Endothelial cell of umbilical vein (primary cell): ENCODE results near the gene NPHP3. TPM values are rescaled to one million over a fixed set of nuclear protein-coding genes. Genes with fewer than 3 reads are reported as not detected.

Experiments used
- BruUV-seq: library from RNA; stranded (reverse); fragments of 400-500 nt; replicated peaks from 2 replicates; lab custom pipeline; 2021; lab: Mats Ljungman, UMichigan
- CTCF ChIA-PET: fragments of 300-600, 350-600 bp; sonication (Branson Sonifier 250); formaldehyde crosslinking; loops from one replicate; lab custom pipeline; 2021; ENCODE audit warnings: antibody characterized with exemption, inconsistent platforms; lab: Charles Lee
- POLR2A ChIA-PET: fragments of 300-600, 350-600 bp; sonication (Branson Sonifier 250); formaldehyde crosslinking; loops from one replicate; lab custom pipeline; 2021; ENCODE audit warnings: antibody characterized with exemption, inconsistent platforms; lab: Charles Lee
- DNase-seq: peaks from one replicate; pipeline ENCODE4 v3.0.0-alpha.2; 2011; ENCODE audit warnings: low read depth, low spot score
- FAIRE-seq: peaks from 2 replicates; lab custom pipeline; 2011; peaks lifted over from hg19 to GRCh38; lab: Jason Lieb, UNC
- H2AFZ ChIP-seq: 2 replicates; pipeline ENCODE4 v1.6.0; 2012; ENCODE audit warnings: low read depth, low read length, control low read depth, inconsistent platforms
- H3K27ac ChIP-seq: 2 replicates; pipeline ENCODE4 v1.5.1; 2011; ENCODE audit warnings: low read depth, mild to moderate bottlenecking, control low read depth, low read length, moderate library complexity; ENCODE audit not compliant: insufficient read depth
- H3K27me3 ChIP-seq, 2 experiments: 2 replicates each; pipeline versions ENCODE4 v1.6.0 to v1.6.1; 2011; ENCODE audit warnings: low read length in 2 of 2, mixed read lengths in 1 of 2; ENCODE audit not compliant: control insufficient read depth in 2 of 2, insufficient read depth in 2 of 2
- H3K36me3 ChIP-seq, 2 experiments: 2 replicates in 1 of 2; 3 replicates in 1 of 2; pipeline ENCODE4 v1.5.1; 2011; ENCODE audit warnings: low read length in 2 of 2, mild to moderate bottlenecking in 1 of 2, moderate library complexity in 1 of 2; ENCODE audit not compliant: control insufficient read depth in 2 of 2, insufficient read depth in 2 of 2; ENCODE audit errors: extremely low read depth in 1 of 2
- H3K4me1 ChIP-seq: 3 replicates; pipeline ENCODE4 v1.5.1; 2011; ENCODE audit warnings: mild to moderate bottlenecking, low read length; ENCODE audit not compliant: control insufficient read depth, insufficient read depth; ENCODE audit errors: extremely low read depth
- H3K4me2 ChIP-seq: 2 replicates; pipeline ENCODE4 v1.6.1; 2011; ENCODE audit warnings: low read length, control low read depth, mixed read lengths; ENCODE audit not compliant: insufficient read depth
- H3K4me3 ChIP-seq, 3 experiments: fragments of 200-600 bp in 1 of 3; sonication (generic), shearing (Covaris generic) in 1 of 3; replicated peaks in 1 of 3; 2 replicates each; pipeline ENCODE4 v1.5.1; 2011 to 2016; ENCODE audit warnings: control low read depth in 3 of 3, low read length in 3 of 3, mild to moderate bottlenecking in 2 of 3, inconsistent platforms in 1 of 3, low read depth in 1 of 3, moderate library complexity in 1 of 3; ENCODE audit not compliant: insufficient read depth in 1 of 3
- H3K79me2 ChIP-seq: 2 replicates; pipeline ENCODE4 v1.6.0; 2012; ENCODE audit warnings: low read length, inconsistent platforms; ENCODE audit not compliant: control insufficient read depth, insufficient read depth
- H3K9ac ChIP-seq: replicated peaks from 2 replicates; pipeline ENCODE3; 2011; ENCODE audit warnings: low read length, control low read depth; ENCODE audit not compliant: insufficient read depth; ENCODE audit errors: extremely low read depth
- H3K9me1 ChIP-seq: replicated peaks from 3 replicates; pipeline ENCODE4 v1.6.0; 2011; ENCODE audit warnings: mild to moderate bottlenecking, low read length; ENCODE audit not compliant: control insufficient read depth, insufficient read depth; ENCODE audit errors: extremely low read depth
- H3K9me3 ChIP-seq: replicated peaks from 2 replicates; pipeline ENCODE4 v1.5.1; 2012; ENCODE audit warnings: low read length, inconsistent platforms; ENCODE audit not compliant: control insufficient read depth, insufficient read depth
- H4K20me1 ChIP-seq: replicated peaks from 2 replicates; pipeline ENCODE3; 2011; ENCODE audit warnings: mild to moderate bottlenecking, low read length; ENCODE audit not compliant: control insufficient read depth, insufficient read depth; ENCODE audit errors: extremely low read depth
- CTCF ChIP-seq, 2 donors: IDR thresholded peaks; 1 replicate in 1 of 2; 2 replicates in 1 of 2; pipeline ENCODE4 v1.5.1; 2011; ENCODE audit warnings: low read length in 2 of 2, mild to moderate bottlenecking in 2 of 2, moderate library complexity in 2 of 2, control low read depth in 1 of 2, inconsistent platforms in 1 of 2, low read depth in 1 of 2; ENCODE audit not compliant: insufficient read depth in 1 of 2; ENCODE audit errors: extremely low read depth in 1 of 2
- EZH2 ChIP-seq: IDR thresholded peaks from 2 replicates; pipeline ENCODE4 v1.6.1; 2012; ENCODE audit warnings: borderline replicate concordance, low read depth, mild to moderate bottlenecking, moderate library complexity, low read length, inconsistent platforms; ENCODE audit not compliant: severe bottlenecking
- FOS ChIP-seq: IDR thresholded peaks from 2 replicates; pipeline ENCODE4 v1.6.1; 2011; ENCODE audit warnings: mild to moderate bottlenecking, low read length, moderate library complexity, borderline replicate concordance; ENCODE audit not compliant: insufficient read depth
- GATA2 ChIP-seq: IDR thresholded peaks from 2 replicates; pipeline ENCODE4 v1.7.0; 2011; ENCODE audit warnings: low read depth, mild to moderate bottlenecking, moderate library complexity, mixed read lengths, low read length; ENCODE audit not compliant: insufficient read length, insufficient read depth
- JUN ChIP-seq: IDR thresholded peaks from 2 replicates; pipeline ENCODE4 v1.6.1; 2011; ENCODE audit warnings: borderline replicate concordance, low read depth; ENCODE audit not compliant: insufficient read length, insufficient read depth
- MAX ChIP-seq: IDR thresholded peaks from 2 replicates; pipeline ENCODE4 v1.6.1; 2011; ENCODE audit not compliant: insufficient read depth, insufficient read length
- MYC ChIP-seq: IDR thresholded peaks from one replicate; pipeline ENCODE4 v1.6.1; 2011; ENCODE audit warnings: mild to moderate bottlenecking, low read depth, low read length
- POLR2A ChIP-seq: IDR thresholded peaks from 2 replicates; pipeline ENCODE4 v1.6.1; 2012; ENCODE audit warnings: low read depth, mild to moderate bottlenecking, control low read depth, low read length
- POLR2AphosphoS5 ChIP-seq: IDR thresholded peaks from 2 replicates; pipeline ENCODE4 v1.6.1; 2012; ENCODE audit warnings: low read depth, mild to moderate bottlenecking, control low read depth, low read length, moderate library complexity; ENCODE audit not compliant: insufficient read depth
- dilution Hi-C: fragments of 300-500 bp; cut with MboI; formaldehyde crosslinking; loops from one replicate; pipeline ENCODE4 v1.15.0; 2019; ENCODE audit warnings: low sequenced_read_pairs; ENCODE audit not compliant: extremely low pct_ligation_motif_present
- intact Hi-C: fragments of 100-400 bp; cut with micrococcal nuclease; formaldehyde crosslinking; loops from one replicate; pipeline ENCODE4 v1.10.0; 2022
- polyA plus RNA-seq, 4 experiments: library from polyadenylated mRNA; depleted of rRNA in 3 of 4; stranded (reverse) in 3 of 4; unstranded in 1 of 4; fragments of >200 nt; gene quantifications; 2 replicates each; pipeline versions ENCODE4 v1.2.1 to v1.2.3, GENCODE V29; 2011 to 2012; ENCODE audit warnings: missing spikeins in 1 of 4
- total RNA-seq: library from RNA; stranded (reverse); gene quantifications from 2 replicates; pipeline ENCODE4 v1.2.3, GENCODE V29; 2021

Gene NPHP3
- total and polyA plus RNA-seq, 2 donors (not counting 3 experiments of a cell fraction or from before 2014, with no cell fraction given), result 20.8 to 30.3 TPM

GRCh38 chr3:132690040-132690439 is 32.2 kb downstream of the NPHP3 start:
- intact Hi-C loops (no loop called here), dilution Hi-C loops (no loop called here)
- DNase-seq, result no peak
- Histone ChIP-seq H3K9me1 (no peaks in the 10 kb centered on the region), H3K9ac (no peak overlapping the region), H3K4me3 (no peak overlapping the region), H2AFZ (no peak overlapping the region), H3K9me3 (no peaks in the 10 kb centered on the region), H3K27ac (no peak overlapping the region), H4K20me1 (no peaks in the 10 kb centered on the region), H3K36me3 (peaks cover 7 to 13% of the 10 kb centered on the region in 2 experiments), H3K27me3 (no peaks in the 10 kb centered on the region), H3K79me2 (no peaks in the 10 kb centered on the region), H3K4me2 (no peak overlapping the region), H3K4me1 (no peaks in the 10 kb centered on the region)
- no peak for TF ChIP-seq EZH2
- no peak for TF ChIP-seq POLR2AphosphoS5
- ChIA-PET CTCF (no interaction called here), POLR2A (no interaction called here)
- no TSS peak for BruUV-seq
- no peak for FAIRE-seq

- H3K9me3 ChIP-seq, result no peaks in the 10 kb centered on the region
- no peaks in the 10 kb centered on the region for H4K20me1 ChIP-seq
- no peak for FAIRE-seq
- dilution Hi-C loops, result no loop called here
- H3K9ac ChIP-seq, result no peak overlapping the region
- no peaks in the 10 kb centered on the region for H3K4me1 ChIP-seq
- H3K27ac ChIP-seq, result no peak overlapping the region
- intact Hi-C loops, result loop anchor here (1.0 kb wide), 1 partner anchor 22 kb away; the partner anchor contains the start of gene UBA5
- no peaks in the 10 kb centered on the region for H3K79me2 ChIP-seq
- no peak overlapping the region for H3K4me2 ChIP-seq
- ChIA-PET CTCF (interaction anchor here (0.8 to 3.0 kb wide), 5 partner anchors 14 to 146 kb away, joined by 3 to 12 read pairs (median 5); partner anchors contain the start of genes ACAD11 and UBA5), POLR2A (interaction anchor here (1.5 kb wide), 1 partner anchor 10 kb away, joined by 3 read pairs; no protein-coding TSS in a partner anchor)
- TF ChIP-seq MYC, result no peak
- TF ChIP-seq CTCF (IDR thresholded peaks at IDR 0.05; ENCODE audit: extremely low read depth in 1 of 2, insufficient read depth in 1 of 2, low read depth in 1 of 2, low read length in 2 of 2), result no peak
- no peak for TF ChIP-seq EZH2
- no peak for TF ChIP-seq FOS
- no peak for TF ChIP-seq GATA2
- TF ChIP-seq POLR2AphosphoS5, result no peak
- no peak for TF ChIP-seq MAX
- no peak for TF ChIP-seq POLR2A
- no peak for TF ChIP-seq JUN
- H3K4me3 ChIP-seq, result no peak overlapping the region
- H3K27me3 ChIP-seq, result no peaks in the 10 kb centered on the region
- H3K36me3 ChIP-seq, result peaks cover 6 to 16% of the 10 kb centered on the region in 2 experiments
- H2AFZ ChIP-seq, result no peak overlapping the region
- H3K9me1 ChIP-seq, result no peaks in the 10 kb centered on the region
- no peak for DNase-seq
- BruUV-seq, result no TSS peak
These were observed 40.0 kb downstream of the NPHP3 start for GRCh38 chr3:132682201-132682600.
